B cell (primary cell): ENCODE results near the gene PCDHGB6. TPM values are rescaled to one million over a fixed set of nuclear protein-coding genes. Genes with fewer than 3 reads are reported as not detected.
"Not testable (repeated sequence)": the region's sequence is repeated elsewhere in the genome, so short reads cannot be mapped to it uniquely, and the experiment has no call there.

Experiments used
- ATAC-seq: fragments of 200-7000 bp; cut with Tn5 transposase; one replicate; pipeline ENCODE4 v1.10.0; 2021; ENCODE audit warnings: low read depth, mild to moderate bottlenecking, moderate number of reproducible peaks, moderate library complexity
- CTCF ChIA-PET: fragments of 350-600 bp; sonication (Branson Sonifier 250); formaldehyde crosslinking; loops from one replicate; lab custom pipeline; 2021; ENCODE audit warnings: antibody characterized with exemption, inconsistent platforms; lab: Charles Lee
- POLR2A ChIA-PET: fragments of 350-600 bp; sonication (Branson Sonifier 250); formaldehyde crosslinking; loops from one replicate; lab custom pipeline; 2021; ENCODE audit warnings: antibody characterized with exemption; lab: Charles Lee
- DNase-seq: peaks from one replicate; pipeline ENCODE4 v3.0.0; 2013
- H2AFZ ChIP-seq: 2 replicates; pipeline ENCODE4 v1.6.1; 2012; ENCODE audit warnings: mild to moderate bottlenecking, low read depth, low read length; ENCODE audit not compliant: insufficient read depth, poor library complexity, severe bottlenecking
- H3K27ac ChIP-seq, 2 donors: 1 replicate in 1 of 2; 2 replicates in 1 of 2; pipeline ENCODE4 v1.5.1; 2012 to 2013; ENCODE audit warnings: low read length in 2 of 2, mild to moderate bottlenecking in 2 of 2, moderate library complexity in 1 of 2
- H3K27me3 ChIP-seq, 4 experiments: fragments of 200-600 bp in 1 of 4; sonication (generic) in 1 of 4; replicated peaks in 1 of 4; 1 replicate in 2 of 4; 2 replicates in 2 of 4; pipeline versions ENCODE4 v1.6.1 to v1.7.0; 2013 to 2016; ENCODE audit warnings: low read length in 3 of 4, mild to moderate bottlenecking in 2 of 4, mixed read lengths in 1 of 4, moderate library complexity in 1 of 4; ENCODE audit not compliant: insufficient read depth in 4 of 4, control insufficient read depth in 3 of 4; ENCODE audit errors: control extremely low read depth in 1 of 4
- H3K36me3 ChIP-seq, 2 experiments: replicated peaks in 1 of 2; 1 replicate in 1 of 2; 2 replicates in 1 of 2; pipeline versions ENCODE4 v1.6.1 to v1.7.1; 2013; ENCODE audit warnings: low read length in 1 of 2; ENCODE audit not compliant: insufficient read depth in 2 of 2, control insufficient read depth in 1 of 2; ENCODE audit errors: control extremely low read depth in 1 of 2, extremely low read depth in 1 of 2
- H3K4me1 ChIP-seq, 2 donors: fragments of 200-600 bp in 1 of 2; sonication (generic) in 1 of 2; 1 replicate in 1 of 2; 2 replicates in 1 of 2; pipeline versions ENCODE4 v1.5.1 to v1.6.1; 2013 to 2017; ENCODE audit warnings: low read length in 2 of 2; ENCODE audit not compliant: control insufficient read depth in 2 of 2, insufficient read depth in 2 of 2
- H3K4me2 ChIP-seq: replicated peaks from 2 replicates; pipeline ENCODE3; 2012; ENCODE audit warnings: mild to moderate bottlenecking, low read depth, low read length; ENCODE audit not compliant: poor library complexity, severe bottlenecking
- H3K4me3 ChIP-seq, 5 experiments: fragments of 200-600 bp in 1 of 5; sonication (generic) in 1 of 5; 1 replicate in 3 of 5; 2 replicates in 2 of 5; pipeline versions ENCODE4 v1.5.1 to v1.7.0; 2011 to 2016; ENCODE audit warnings: low read length in 4 of 5, mild to moderate bottlenecking in 4 of 5, low read depth in 2 of 5, control low read depth in 1 of 5, moderate library complexity in 1 of 5; ENCODE audit not compliant: insufficient read depth in 1 of 5; ENCODE audit errors: control extremely low read depth in 1 of 5, extremely low read depth in 1 of 5
- H3K79me2 ChIP-seq: fragments of 200-600 bp; sonication (generic); one replicate; pipeline ENCODE4 v1.6.0; 2016; ENCODE audit warnings: low read length; ENCODE audit not compliant: control insufficient read depth, insufficient read depth
- H3K9ac ChIP-seq: fragments of 200-600 bp; sonication (generic); 2 replicates; pipeline ENCODE4 v1.6.1; 2017; ENCODE audit warnings: mild to moderate bottlenecking, low read length, moderate library complexity
- H3K9me3 ChIP-seq, 3 donors: one replicate each; pipeline versions ENCODE4 v1.6.1 to v1.7.1; 2013; ENCODE audit warnings: low read length in 2 of 3; ENCODE audit not compliant: control insufficient read depth in 2 of 3, insufficient read depth in 1 of 3; ENCODE audit errors: control extremely low read depth in 1 of 3
- H4K20me1 ChIP-seq: 2 replicates; pipeline ENCODE4 v1.6.0; 2012; ENCODE audit warnings: mild to moderate bottlenecking, low read length; ENCODE audit not compliant: insufficient read depth, control insufficient read depth, poor library complexity, severe bottlenecking
- H3K27ac Mint-ChIP-seq: one replicate; pipeline ENCODE4 v1.8.0; 2021; ENCODE audit warnings: mixed read lengths
- H3K27me3 Mint-ChIP-seq: one replicate; pipeline ENCODE4 v1.8.0; 2021; ENCODE audit warnings: mixed read lengths
- H3K4me1 Mint-ChIP-seq: one replicate; pipeline ENCODE4 v1.8.0; 2021; ENCODE audit warnings: mixed read lengths
- H3K4me3 Mint-ChIP-seq: one replicate; pipeline ENCODE4 v1.8.0; 2021; ENCODE audit warnings: mixed read lengths
- H3K9me3 Mint-ChIP-seq: one replicate; pipeline ENCODE4 v1.8.0; 2022; ENCODE audit warnings: mixed read lengths; ENCODE audit not compliant: insufficient read depth
- EZH2 ChIP-seq: IDR thresholded peaks from 2 replicates; pipeline ENCODE4 v1.6.1; 2012; ENCODE audit warnings: borderline replicate concordance, low read depth, mild to moderate bottlenecking, moderate library complexity, low read length; ENCODE audit not compliant: insufficient read depth, poor library complexity, severe bottlenecking
- WGBS: methylation state at CpG from one replicate; pipeline ENCODE4 v1.1.5; 2013; ENCODE audit warnings: missing lambda C conversion rate; ENCODE audit not compliant: insufficient coverage; 5-methylcytosine and 5-hydroxymethylcytosine counted together
- intact Hi-C: fragments of 100-400 bp; cut with micrococcal nuclease; formaldehyde crosslinking; loops from one replicate; pipeline ENCODE4 v1.10.0; 2022
- polyA plus RNA-seq: library from polyadenylated mRNA; depleted of rRNA; stranded (reverse); fragments of >200 nt; gene quantifications from 2 replicates; pipeline ENCODE4 v1.2.3, GENCODE V29; 2012
- total RNA-seq, 2 donors: library from RNA; stranded (reverse); fragments of 120-200 nt in 1 of 2; gene quantifications; 1 replicate in 1 of 2; 2 replicates in 1 of 2; pipeline versions ENCODE4 v1.2.3 to v1.2.4, GENCODE V29; 2013 to 2022
- TF ChIP-seq, protein P1 (sequence below): fragments of 200-600 bp; IDR thresholded peaks from one replicate; pipeline ENCODE4 v1.8.0; 2022; ENCODE audit warnings: antibody characterized with exemption, mild to moderate bottlenecking

The PCDHGB6 gene
- total and polyA plus RNA-seq, 2 donors (not counting 1 experiment from before 2014, with no cell fraction given), result 0.33 to 2.1 TPM

DNA sequence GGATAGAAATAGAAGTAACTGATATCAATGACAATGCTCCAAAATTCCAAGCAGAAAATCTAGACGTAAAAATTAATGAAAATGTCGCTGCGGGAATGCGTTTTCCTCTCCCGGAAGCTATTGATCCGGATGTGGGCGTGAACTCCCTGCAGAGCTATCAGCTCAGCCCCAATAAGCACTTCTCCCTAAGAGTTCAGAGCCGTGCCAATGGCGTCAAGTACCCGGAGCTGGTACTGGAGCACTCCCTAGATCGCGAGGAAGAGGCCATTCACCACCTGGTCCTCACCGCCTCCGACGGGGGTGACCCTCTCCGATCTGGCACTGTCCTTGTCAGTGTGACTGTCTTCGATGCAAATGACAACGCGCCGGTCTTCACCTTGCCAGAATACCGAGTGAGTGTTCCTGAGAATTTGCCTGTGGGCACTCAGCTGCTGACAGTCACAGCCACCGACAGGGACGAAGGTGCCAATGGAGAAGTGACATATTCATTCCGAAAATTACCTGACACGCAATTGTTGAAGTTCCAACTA is 5.8 kb downstream of the PCDHGB6 start:
- Histone ChIP-seq H3K27ac (no peak overlapping the region), H3K4me3 (peak overlapping the region in 4 of 5 experiments; percentile 36 to 63 (median 46)), H3K9me3 (peaks cover 0 to 58% (median 23%) of the 10 kb centered on the region in 3 donors), H3K36me3 (no peaks in the 10 kb centered on the region), H3K4me2 (peak overlapping the region; percentile 74), H3K9ac (peak overlapping the region; percentile 63), H3K27me3 (peaks cover 2 to 69% (median 58%) of the 10 kb centered on the region in 4 experiments), H3K4me1 (peaks cover 11 to 15% of the 10 kb centered on the region in 2 donors), H4K20me1 (no peaks in the 10 kb centered on the region), H2AFZ (peak overlapping the region; percentile 77), H3K79me2 (no peaks in the 10 kb centered on the region)
- ATAC-seq (no peak), DNase-seq (peak; percentile 25)
- H3K4me1 Mint-ChIP-seq, result peaks cover 18% of the 10 kb centered on the region
- intact Hi-C loops, result loop anchor here (10.0 kb wide), 1 partner anchor 89 kb away; the partner anchor contains the start of gene TAF7
- peaks cover 9% of the 10 kb centered on the region for H3K9me3 Mint-ChIP-seq
- WGBS, result 14% methylated on average over 23 of the region's 25 CpGs
- H3K27me3 Mint-ChIP-seq, result peaks cover 62% of the 10 kb centered on the region
- TF ChIP-seq, protein P1, sequence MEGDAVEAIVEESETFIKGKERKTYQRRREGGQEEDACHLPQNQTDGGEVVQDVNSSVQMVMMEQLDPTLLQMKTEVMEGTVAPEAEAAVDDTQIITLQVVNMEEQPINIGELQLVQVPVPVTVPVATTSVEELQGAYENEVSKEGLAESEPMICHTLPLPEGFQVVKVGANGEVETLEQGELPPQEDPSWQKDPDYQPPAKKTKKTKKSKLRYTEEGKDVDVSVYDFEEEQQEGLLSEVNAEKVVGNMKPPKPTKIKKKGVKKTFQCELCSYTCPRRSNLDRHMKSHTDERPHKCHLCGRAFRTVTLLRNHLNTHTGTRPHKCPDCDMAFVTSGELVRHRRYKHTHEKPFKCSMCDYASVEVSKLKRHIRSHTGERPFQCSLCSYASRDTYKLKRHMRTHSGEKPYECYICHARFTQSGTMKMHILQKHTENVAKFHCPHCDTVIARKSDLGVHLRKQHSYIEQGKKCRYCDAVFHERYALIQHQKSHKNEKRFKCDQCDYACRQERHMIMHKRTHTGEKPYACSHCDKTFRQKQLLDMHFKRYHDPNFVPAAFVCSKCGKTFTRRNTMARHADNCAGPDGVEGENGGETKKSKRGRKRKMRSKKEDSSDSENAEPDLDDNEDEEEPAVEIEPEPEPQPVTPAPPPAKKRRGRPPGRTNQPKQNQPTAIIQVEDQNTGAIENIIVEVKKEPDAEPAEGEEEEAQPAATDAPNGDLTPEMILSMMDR, result no peak
- no peak for TF ChIP-seq EZH2
- no peak overlapping the region for H3K27ac Mint-ChIP-seq
- POLR2A ChIA-PET, result no interaction called here
- CTCF ChIA-PET, result interaction anchor here (0.8 to 6.3 kb wide), 18 partner anchors 8 to 153 kb away, joined by 3 to 56 read pairs (median 4); partner anchors contain the start of genes PCDHGA11, PCDHGA12, PCDHGA9 and PCDHGB3
- peak overlapping the region; percentile 87 for H3K4me3 Mint-ChIP-seq

DNA sequence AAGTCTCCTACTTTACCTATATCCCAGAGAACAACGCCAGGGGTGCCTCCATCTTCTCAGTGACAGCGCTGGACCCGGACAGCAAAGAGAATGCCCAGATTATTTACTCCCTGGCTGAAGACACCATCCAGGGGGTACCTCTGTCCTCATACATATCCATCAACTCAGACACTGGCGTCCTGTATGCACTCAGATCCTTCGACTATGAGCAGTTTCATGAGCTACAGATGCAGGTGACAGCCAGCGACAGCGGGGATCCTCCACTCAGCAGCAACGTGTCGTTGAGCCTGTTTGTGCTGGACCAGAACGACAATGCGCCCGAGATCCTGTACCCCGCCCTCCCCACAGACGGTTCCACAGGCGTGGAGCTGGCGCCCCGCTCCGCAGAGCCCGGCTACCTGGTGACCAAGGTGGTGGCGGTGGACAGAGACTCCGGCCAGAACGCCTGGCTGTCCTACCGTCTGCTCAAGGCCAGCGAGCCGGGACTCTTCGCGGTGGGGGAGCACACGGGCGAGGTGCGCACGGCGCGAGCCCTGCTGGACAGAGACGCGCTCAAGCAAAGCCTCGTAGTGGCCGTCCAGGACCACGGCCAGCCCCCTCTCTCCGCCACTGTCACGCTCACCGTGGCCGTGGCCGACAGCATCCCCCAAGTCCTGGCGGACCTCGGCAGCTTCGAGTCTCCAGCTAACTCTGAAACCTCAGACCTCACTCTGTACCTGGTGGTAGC is 6.9 kb downstream of the PCDHGB6 start:
- ATAC-seq, result not testable (repeated sequence)
- peak overlapping the region; percentile 21 for H3K27ac Mint-ChIP-seq

DNA sequence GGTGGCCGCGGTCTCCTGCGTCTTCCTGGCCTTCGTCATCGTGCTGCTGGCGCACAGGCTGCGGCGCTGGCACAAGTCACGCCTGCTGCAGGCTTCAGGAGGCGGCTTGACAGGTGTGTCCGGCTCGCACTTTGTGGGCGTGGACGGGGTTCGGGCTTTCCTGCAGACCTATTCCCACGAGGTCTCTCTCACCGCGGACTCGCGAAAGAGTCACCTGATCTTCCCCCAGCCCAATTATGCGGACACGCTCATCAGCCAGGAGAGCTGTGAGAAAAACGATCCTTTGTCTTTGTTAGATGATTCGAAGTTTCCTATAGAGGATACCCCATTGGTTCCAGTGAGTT is 7.4 kb downstream of the PCDHGB6 start:
- not testable (repeated sequence) for H3K36me3 ChIP-seq, H3K27ac ChIP-seq, H3K79me2 ChIP-seq, H3K4me2 ChIP-seq, H4K20me1 ChIP-seq, ATAC-seq, H2AFZ ChIP-seq, H3K4me3 Mint-ChIP-seq, H3K9ac ChIP-seq, H3K9me3 Mint-ChIP-seq
- POLR2A ChIA-PET, result interaction anchor here (0.7 kb wide), 1 partner anchor 497 kb away, joined by 3 read pairs; no protein-coding TSS in a partner anchor
- CTCF ChIA-PET, result interaction anchor here (6.3 kb wide), 1 partner anchor 148 kb away, joined by 56 read pairs; no protein-coding TSS in a partner anchor
- H3K4me1 ChIP-seq, result peaks cover 11 to 15% of the 10 kb centered on the region in 2 donors
- H3K27me3 ChIP-seq, result peaks cover 2 to 68% (median 58%) of the 10 kb centered on the region in 4 experiments
- Mint-ChIP-seq H3K27me3 (peaks cover 61% of the 10 kb centered on the region), H3K4me1 (peaks cover 21% of the 10 kb centered on the region), H3K27ac (peak overlapping the region; percentile 46)
- intact Hi-C loops, result loop anchor here (10.0 kb wide), 1 partner anchor 90 kb away; the partner anchor contains the start of gene TAF7
- H3K4me3 ChIP-seq, result peak overlapping the region in 1 of 5 experiments; percentile 12
- WGBS, result 30% methylated on average over 15 of the region's 24 CpGs
- H3K9me3 ChIP-seq, result peaks cover 0 to 57% (median 27%) of the 10 kb centered on the region in 3 donors
- peak; percentile 18 for DNase-seq

More for the DNA sequence above, 6.9 kb downstream of the PCDHGB6 start:
- H3K79me2 ChIP-seq, H4K20me1 ChIP-seq, H2AFZ ChIP-seq, H3K4me2 ChIP-seq, H3K9me3 Mint-ChIP-seq, H3K4me3 ChIP-seq, H3K27ac ChIP-seq, H3K9ac ChIP-seq, POLR2A ChIA-PET, H3K36me3 ChIP-seq: not testable (repeated sequence)
- peaks cover 11 to 15% of the 10 kb centered on the region in 2 donors for H3K4me1 ChIP-seq
- peaks cover 2 to 69% (median 57%) of the 10 kb centered on the region in 4 experiments for H3K27me3 ChIP-seq
- intact Hi-C loops, result loop anchor here (10.0 kb wide), 1 partner anchor 90 kb away; the partner anchor contains the start of gene TAF7
- WGBS, result 37% methylated on average over 43 of the region's 46 CpGs
- H3K27me3 Mint-ChIP-seq, result peaks cover 60% of the 10 kb centered on the region
- H3K9me3 ChIP-seq, result peaks cover 0 to 59% (median 25%) of the 10 kb centered on the region in 3 donors
- CTCF ChIA-PET, result interaction anchor here (0.5 to 6.3 kb wide), 7 partner anchors 17 to 149 kb away, joined by 3 to 56 read pairs (median 5); partner anchors contain the start of gene PCDHGB5
- H3K4me3 Mint-ChIP-seq, result peak overlapping the region; percentile 57
- peak; percentile 8 for DNase-seq
- peaks cover 18% of the 10 kb centered on the region for H3K4me1 Mint-ChIP-seq
